Activated gamma-delta T cell treated with anti-CD3 and anti-CD28 coated beads, Interleukin-2, amount 50 U/mL, for 16 hours (primary cell): ENCODE data around the gene TANGO2.

Experiments
- DNase-seq: peaks from one replicate; pipeline ENCODE4 v3.0.0-alpha.2; 2020; ENCODE audit warnings: low read depth

The TANGO2 gene, protein sequence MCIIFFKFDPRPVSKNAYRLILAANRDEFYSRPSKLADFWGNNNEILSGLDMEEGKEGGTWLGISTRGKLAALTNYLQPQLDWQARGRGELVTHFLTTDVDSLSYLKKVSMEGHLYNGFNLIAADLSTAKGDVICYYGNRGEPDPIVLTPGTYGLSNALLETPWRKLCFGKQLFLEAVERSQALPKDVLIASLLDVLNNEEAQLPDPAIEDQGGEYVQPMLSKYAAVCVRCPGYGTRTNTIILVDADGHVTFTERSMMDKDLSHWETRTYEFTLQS

DNA sequence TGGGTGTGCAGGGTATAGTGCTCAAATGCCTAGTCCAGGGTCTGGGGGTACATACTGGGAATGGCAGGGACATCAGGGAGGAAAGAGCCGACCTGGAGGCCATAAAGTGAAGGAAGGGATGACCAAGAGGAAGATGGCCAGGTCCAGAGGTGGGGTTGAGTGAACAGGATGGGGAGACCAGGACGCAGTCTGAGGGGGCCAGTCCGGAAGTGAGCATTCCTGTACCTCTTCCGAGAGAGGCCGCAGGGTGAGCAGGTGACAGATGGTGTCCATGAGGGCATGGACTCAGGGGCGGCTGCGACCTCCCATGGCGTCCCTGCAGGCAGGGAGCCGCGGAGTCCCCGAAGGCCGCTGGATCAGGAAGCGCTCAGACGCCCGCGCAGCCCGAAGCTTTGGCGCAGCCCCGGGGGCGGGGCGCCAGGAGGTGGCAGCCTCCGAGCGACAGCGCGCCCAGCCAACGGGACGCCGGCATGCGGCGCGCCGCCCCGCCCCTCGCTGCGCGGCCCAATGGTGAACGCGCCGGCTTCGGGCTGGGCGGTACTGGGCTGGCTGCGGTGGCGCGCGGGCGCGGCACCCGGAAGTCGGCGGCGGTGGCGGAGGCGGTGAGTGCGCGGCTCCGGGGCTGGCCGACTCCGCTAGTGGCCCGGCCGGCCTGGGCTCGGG, at the start of gene TANGO2:
TANGO2 (plus strand) TSS at position 578 of the 663 bp plus-strand sequence. CDS start 15,689 bp downstream, outside the sequence.
- DNase-seq, result peak; percentile 87

DNA sequence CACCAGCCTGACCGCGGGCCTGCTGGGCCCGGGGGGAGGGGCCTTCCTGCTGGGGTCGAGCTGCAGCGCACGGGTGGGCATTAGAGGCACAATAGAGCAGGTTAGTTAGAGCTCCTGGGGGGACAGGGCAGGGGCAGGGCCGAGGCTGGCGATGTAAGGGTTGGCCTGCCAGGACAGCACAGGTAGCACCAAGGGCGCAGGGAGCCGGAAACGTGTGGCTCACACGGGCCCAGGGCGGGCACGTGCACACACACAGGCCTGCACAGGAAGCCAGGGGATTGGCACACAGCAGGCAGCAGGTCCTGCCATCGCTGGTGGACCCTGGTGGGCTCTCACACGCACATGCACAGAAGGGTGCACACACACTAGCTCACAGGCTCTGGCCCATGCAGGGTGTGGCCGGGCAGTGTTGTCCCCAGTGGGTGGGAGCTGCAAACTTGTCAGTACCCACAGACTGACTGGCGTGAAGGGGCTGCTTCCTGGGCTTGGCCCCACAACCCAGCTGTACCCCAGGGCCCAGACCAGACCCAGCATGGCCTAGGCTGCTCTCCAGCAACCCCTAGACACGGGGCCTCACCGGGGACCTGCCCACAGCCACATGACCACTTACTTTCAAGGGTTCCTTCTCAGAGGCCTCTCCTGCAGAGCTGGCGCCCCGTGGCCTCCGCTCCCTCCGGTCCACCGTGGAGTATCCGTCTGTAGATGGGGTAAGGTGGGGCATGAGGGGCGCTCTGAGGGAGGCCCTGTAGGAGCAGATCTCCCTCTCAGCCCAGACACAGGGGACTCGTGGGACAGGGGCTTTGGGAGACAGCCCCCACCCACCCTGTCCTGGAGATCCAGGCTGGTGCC, 49.4 kb upstream of the TANGO2 start:
- no peak for DNase-seq

DNA sequence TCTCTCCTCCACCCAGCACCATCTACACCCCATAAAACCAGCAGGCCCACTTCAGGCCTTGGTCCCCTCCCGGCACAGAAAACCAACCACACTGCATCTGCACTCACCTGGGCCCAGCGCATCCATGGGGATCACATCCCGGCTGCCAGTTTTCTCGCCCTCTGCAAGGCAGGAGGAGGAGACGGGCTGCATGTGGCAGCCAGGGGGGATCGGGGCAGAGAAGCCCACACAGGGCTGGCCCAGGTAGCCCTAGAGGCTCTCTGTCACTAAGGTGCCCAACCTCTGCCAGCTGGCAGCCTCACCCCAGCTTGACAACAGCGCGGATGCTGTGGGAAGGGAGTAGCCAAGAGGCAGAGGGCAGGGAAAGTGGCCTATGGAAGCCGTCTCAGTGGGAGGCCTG, 48.7 kb upstream of the TANGO2 start:
- no peak for DNase-seq

DNA sequence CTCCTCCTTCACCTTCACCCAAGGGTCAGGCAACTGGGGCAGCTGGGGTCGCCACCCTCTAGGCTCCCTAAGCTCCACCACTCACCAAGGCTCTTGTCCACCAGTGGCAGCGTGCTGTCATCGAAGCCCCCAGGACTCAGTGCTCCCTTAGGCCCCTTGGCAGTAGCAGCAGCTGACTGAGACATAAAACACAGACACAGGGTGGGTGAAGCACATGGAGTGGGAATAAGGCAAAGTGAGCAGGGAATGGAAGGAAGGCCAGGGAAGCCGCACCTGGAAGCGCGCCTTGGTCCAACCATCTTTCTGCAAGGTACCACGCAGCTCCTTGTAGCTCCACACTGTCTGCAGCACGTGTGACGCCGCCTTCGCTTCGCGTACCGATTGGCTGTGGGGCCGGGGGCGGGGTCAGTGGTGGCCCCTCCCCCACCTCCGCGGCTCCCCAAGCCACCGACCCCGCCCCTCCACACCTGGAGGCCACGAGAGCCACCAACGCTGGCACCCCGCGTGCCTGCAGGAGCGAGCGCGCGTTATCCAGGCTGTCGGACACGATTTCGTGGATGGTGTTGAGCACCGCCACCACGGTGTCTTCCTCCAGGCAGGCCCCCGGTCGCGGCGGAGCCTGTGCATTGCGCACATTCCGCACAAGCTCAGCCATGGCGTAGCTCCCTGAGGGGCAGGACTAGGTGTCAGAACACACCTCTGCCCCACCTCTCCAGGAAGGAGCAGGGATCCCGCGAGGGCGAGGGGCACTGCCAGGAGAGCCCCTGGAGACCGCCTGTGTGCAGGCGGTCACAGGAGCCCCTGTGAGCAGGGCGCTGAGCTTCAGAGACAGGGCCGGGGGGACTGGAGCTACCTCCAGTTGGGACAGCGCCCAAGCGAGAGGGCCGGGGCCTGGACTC, 48.0 kb upstream of the TANGO2 start:
- no peak for DNase-seq

DNA sequence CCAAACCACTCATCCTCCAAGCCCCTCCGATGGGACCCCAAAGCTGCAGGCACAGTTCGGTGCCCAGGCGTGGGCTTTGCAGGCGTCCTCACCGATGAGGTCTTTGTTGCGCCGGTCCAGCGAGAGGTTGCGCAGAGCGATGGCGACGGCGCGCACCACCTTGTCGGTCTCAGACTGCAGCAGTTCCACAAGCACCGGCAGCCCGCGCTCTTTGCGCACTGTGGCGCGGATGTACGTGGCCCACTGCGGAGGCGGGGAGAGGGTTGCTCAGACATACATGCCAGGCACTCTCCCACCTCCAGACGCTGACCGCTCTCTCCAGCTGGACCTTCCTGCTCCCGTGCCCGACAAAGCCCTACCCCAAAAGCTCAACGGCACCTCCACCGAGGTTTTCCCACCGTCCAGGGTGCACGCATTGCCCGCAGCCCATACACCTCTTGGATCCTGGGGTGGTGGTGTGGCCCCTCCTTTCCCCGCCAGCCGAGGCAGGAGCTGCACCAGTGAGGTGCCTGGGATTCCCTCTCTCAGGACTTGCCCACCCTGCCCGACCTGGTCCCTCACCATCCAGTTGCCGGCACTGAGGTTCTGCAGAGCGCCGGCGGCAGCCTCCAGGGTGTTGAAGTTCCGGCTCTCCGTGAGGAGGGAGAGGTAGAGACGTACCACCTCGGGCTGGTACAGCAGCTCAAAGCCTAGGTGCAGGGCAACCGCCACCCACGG, 47.2 kb upstream of the TANGO2 start:
- no peak for DNase-seq

DNA sequence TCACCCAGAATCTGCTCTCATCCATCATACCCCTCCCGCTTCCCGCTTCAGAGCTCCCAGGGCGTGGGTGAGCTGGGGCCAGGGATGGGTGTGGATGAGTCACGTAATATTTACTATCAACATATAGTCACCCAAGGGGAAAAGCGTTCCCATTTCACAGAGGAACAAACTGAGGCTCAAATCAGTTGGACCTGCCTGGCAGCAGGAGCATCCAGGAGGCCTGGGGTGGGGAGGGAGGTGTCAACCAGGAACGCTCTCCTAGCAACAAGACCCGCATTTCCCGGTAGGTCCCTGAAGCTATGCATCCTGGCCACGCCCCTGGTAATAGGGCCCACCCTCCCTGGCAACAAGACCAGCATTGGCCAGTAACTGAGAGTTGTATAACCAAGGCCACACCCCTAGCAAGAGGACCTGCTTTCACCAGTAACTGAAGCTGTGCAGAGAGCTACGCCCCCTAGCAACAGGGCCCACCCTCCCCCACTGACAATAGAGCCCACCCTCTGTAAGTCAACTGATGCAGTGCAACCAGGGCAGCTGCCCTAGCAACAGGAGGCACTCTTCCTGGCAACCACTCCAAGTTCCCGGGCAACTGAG, 46.5 kb upstream of the TANGO2 start:
- DNase-seq, result no peak

DNA sequence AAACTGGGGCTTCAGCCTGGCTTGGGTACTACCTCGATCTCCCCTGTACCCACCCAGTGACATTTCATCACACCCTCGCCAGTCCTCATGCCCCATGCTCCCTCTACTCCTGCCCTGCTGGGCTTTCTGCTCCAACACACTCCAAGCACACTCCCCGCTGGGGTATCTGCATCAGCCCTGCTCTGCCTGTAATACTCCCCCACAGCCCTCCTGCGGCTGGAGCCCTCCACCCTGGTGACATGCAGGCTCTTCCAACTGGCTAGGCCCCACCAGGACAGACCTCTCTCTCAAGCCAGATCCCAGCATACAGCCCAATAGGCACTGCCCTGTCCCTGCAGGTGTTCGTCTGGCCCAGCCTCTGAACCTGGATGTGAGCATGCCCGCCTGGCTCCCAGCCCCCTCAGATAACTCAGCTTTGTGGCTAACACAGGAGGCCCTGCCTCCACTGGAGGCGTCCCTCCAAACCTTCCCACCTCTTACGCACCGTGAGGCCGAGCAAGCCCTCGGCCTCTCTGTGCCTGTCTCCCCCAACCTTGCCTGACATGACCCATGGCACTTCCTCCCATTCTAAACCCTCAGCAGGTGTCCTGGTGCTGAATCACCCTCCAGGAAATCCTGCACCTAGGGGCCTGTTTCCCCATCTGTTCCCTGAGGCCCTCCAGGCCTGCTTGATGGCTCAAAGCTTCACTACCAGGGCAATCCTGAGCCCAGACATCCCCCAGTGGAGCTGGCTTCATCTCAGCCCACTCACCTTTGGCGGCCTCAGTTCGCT, 45.8 kb upstream of the TANGO2 start:
- DNase-seq, result no peak

DNA sequence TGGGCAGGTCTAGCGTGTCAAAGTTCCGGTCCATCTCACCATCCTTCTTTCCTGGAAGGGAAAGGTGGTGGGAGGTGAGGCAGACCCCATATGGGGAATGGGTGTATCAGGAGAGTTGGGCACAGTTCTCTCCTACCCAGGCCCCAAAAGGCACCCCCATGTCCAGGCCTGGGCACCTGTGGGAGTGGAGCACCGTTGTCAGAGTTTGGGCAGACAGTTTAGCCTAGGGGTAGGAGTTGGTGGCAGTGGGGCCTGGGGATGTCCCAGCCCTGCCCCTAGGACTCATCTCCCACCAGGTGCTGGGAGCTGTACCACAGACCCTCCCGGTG, 45.2 kb upstream of the TANGO2 start:
- DNase-seq, result no peak

DNA sequence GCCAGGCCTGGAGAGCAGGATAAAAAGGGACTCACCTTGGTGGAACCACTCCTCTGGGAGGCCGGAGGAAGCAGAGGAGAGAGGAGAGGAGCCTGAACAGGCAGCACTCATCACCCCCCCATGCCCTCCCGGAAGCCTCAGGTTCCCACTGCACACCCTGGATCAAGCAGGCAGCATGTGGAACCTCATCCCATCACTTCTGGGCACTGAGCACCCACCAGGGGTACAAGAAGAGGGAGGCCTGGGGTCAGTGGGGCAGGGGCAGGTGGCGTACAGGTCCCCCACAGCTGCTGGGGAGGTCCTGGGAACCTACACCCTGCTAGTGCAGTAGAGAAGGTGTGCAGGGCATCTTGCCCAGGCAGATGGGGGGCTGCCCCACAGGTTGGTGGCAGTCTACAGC, 44.2 kb upstream of the TANGO2 start:
- DNase-seq, result no peak

DNA sequence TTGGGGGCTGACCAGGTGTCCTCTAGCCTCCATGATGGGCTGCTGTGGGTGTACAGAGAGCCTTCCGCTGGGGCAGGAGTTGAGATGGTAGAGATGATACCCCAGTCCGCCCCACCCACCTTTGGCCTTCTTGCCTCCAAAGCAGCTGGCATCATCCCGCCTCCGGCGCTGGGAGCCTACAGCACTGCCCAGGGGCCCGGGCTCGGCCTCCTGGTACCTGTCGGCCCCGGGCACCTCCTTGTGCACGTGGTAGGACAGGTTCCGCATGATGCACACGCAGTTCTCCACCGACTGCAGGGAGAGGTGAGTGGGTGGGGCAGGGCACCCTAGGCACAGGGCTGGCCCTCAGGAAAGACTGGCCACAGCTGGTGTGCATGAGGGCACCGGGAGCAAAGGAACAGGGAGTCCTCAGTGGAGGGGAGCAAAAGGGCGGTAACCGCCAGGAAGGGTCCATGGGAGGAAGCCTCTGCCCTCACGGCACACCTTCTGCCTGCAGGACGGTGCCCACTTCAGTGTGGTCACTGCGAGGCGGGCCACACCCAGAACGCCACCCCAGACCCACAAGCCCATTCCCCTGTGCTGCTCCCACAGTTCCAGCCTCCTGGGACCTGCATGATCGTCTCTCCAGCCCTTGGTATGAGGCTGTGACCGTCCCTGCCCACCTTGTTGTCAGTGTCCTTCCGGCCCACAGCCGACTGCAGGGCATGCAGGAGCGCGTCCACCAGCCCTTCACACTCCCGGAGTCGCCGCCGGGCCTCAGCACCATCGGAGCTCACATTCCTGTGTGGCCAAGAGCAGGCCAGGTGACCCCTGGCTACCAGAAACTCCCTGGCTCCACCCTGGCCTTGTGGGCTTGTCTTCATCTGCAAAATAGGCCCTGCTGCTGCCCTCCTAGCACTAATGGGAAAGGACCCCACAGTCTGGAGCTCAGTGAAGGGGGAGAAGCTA, 43.3 kb upstream of the TANGO2 start:
- no peak for DNase-seq

DNA sequence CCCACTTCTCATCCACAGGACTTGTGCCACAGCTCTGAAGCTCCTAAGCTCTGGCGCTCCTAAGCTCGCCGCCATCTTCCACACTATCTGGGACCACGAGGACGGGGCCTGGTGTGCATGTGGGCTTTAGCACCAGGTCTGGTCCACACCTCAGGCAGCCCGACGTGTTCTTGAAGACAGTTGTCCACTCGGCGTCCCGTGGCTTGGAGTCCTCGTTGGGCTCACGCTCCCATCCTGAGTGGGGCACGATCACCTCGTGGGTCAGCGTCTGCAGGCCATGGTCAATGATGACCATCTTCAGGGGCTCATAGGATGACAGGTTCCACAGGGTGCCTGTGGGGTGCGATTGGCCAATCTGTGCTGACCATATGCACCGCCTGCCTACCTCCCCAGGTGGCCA, 42.2 kb upstream of the TANGO2 start:
- no peak for DNase-seq

DNA sequence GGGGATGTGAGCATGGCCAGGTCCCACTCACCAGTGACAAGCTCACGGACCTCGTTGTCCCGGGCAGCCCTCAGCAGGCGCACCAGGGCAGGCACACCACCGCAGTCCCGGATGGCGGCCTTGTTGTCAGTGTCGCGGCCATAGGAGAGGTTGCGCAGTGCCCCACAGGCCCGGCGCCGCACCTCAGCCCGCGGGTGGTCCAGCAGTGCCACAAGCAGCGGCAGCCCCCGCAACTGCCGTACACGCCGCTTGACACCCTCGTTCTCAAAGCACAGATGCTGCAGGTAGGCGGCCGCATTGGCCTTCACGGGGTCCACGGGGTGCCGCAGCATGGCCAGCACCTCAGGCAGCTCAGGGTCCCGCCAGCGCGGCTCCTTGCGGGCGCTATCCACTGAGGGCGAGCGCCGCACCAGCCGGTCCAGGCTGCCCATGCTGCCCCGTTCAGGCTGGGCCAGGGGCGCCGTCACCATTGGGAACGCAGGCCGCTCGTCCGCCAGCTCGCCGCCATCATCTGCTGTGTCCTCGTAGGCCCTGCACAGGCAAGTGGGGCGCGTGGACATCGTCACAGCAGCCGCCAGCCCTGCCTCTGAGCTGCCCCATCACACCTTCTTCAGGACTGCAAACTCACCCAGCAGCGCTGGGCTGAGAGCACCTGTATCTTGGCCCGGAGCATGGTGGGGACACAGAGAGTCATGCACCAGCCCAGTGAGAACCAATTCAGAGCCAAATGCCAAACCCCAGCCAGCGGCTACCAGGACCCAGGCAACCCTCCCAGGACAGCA, 41.0 kb upstream of the TANGO2 start:
- DNase-seq, result no peak

DNA sequence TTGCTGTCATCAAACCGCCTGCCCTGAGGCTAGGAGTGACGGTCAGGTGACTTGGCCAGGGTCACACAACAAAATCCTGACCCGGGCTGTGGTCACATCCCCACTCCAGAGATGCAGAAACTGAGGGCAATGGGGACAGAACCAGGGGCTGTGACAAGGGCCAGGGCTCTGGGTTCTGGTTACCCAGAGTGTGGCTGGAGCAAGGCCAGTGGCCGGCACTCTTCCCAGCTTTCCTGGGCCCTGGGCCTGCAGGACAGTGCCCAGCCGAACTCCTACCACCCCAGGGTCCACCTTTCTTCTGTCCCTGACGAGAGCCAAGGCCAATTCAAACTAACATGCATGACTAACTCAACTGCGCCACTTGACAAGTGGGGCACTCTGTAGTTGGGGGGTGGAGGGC, 40.1 kb upstream of the TANGO2 start:
- no peak for DNase-seq

DNA sequence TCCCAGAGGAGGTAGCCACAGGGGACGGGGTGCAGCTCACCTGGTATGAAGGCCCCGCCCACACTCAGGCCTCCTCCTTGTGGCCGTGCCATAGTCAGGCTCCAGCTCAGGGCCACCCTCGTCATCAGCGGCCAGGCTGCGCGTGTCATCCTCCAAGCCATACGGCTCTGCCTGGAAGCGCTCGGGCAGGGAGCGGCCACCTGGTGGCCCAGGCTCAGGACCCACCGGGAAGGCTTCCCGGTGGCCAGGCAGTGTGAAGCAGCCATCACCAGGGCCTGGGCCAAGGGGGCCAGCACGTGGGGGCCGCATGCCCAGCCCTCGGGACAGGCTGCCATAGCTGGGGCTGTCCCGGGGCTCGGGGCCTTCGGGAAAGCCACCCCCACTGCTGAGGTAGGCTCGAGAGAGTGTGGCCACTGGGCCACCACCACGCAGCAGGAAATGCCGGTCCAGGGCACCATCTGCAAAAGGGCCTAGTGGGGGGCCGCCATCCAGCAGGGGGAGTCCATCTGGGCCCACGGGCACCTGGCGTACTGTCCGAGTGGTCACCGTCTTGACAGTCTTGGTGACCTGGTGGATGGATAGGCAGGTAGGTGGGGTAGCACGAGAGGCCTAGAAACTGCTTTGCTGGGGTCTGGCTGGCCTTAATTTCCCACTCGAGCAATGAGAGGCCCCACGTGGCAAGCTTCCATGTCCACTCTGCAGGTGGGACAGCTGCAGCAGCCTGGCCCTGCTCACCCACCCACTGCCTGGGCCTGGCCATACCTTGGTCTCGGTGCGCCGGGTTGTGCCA, 39.5 kb upstream of the TANGO2 start:
- DNase-seq, result no peak

DNA sequence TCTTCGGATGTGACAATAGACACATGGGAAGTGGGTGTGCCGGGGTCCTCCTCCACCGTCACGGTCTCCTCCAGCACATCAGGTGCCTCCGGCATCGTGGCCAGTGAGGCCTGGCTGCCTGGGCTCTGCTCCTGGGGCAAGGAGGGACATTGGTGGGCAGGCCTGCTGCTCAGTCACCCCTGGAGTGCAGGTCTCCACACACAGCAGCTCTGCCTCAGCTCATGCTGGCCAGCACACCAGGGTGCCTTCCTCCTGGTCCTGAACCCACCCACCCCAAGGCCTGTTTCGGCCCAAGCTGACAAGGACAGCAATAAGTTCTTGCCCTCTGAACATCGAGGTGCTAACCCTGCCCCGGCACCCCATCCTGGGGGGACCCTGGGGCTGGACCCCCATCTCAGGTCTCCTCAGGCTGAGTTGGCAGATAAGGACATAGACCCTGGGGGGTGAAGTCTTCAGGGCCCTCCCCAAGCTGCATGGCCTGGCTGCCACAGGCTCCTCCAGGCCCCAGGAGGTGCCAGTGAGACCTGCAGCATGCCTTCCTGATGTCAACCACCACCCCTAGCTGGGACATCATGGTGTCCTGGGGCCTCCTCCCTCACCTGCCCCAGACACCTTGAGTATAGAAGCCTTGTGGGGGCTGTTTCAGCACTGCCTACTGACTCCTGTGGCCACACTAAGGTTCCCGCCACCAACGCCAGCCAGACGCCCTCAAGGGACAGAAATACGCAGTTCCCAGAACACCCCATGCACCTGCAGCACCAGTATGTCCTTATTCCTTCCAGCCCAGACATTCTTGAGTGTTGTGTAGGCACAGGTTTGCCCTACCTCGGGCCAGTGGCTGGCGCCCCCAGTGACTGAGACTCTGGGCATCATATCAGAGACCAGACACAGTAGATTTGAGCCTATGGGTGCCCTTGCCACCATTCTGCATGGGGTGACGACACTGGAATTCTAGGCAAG, 38.7 kb upstream of the TANGO2 start:
- no peak for DNase-seq

DNA sequence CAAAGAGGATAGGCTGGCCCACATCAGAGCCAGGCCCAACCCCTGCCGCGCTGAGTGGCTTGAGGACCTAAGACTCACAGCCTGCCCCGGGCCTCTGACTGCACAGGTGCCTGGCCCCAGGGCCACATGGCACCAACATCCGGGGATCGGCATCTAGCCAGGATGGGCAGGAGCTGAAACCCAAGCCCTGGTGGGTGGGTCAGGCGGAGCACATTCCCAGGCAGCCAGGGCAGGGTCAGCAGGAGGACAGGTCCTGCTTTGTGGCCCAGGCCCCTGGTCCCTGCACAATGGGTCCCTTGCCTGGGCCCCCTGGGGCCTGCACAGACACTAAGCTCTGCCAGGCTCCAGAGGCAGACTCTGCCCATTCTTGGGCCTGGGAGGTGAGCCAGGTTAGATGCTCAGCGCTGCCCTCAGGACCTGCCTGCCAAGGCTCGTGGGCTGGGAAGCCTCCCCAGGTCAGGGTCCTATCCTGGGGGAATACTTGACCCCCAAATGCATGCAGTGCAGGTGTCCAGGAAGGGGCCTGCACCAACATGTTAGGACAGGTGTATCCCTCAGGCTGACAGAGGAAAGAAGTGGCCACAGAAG, 37.8 kb upstream of the TANGO2 start:
- no peak for DNase-seq
